Activated CD4-positive, alpha-beta T cell treated with anti-CD3 and anti-CD28 coated beads for 1 hour (primary cell): ENCODE data around the gene PIGA.
"Not testable (repeated sequence)": the region's sequence is repeated elsewhere in the genome, so short reads cannot be mapped to it uniquely, and the experiment has no call there.

Experiments
- DNase-seq: peaks from one replicate; pipeline ENCODE4 v3.0.0-alpha.2; 2020

Gene PIGA

GRCh38 chrX:15319075-15319474 lies 16.2 kb downstream of the PIGA start:
- DNase-seq, result no peak

GRCh38 chrX:15315509-15315908 lies 19.8 kb downstream of the PIGA start, which contains the start of gene ASB11:
ASB11 (minus strand) TSS chrX:15315640; CDS start chrX:15315605, 35 bp downstream.
- no peak for DNase-seq

- DNase-seq, result no peak
These were observed 20.9 kb downstream of the PIGA start for GRCh38 chrX:15314472-15314871.

GRCh38 chrX:15311119-15311518 lies 24.2 kb downstream of the PIGA start:
- no peak for DNase-seq

- DNase-seq, result no peak
These were observed 25.2 kb downstream of the PIGA start for GRCh38 chrX:15310117-15310516.

- DNase-seq, result not testable (repeated sequence)
These were observed 29.4 kb downstream of the PIGA start for GRCh38 chrX:15305899-15306298.

GRCh38 chrX:15301924-15302323 lies 33.4 kb downstream of the PIGA start:
- no peak for DNase-seq

- DNase-seq, result no peak
These were observed 35.1 kb downstream of the PIGA start for GRCh38 chrX:15299941-15300851.

GRCh38 chrX:15298780-15299179 lies 36.5 kb downstream of the PIGA start:
- no peak for DNase-seq

GRCh38 chrX:15298201-15298600 lies 37.1 kb downstream of the PIGA start:
- DNase-seq, result no peak

GRCh38 chrX:15293451-15293850 lies 41.9 kb downstream of the PIGA start:
- DNase-seq, result no peak

GRCh38 chrX:15292861-15293260 lies 42.5 kb downstream of the PIGA start:
- no peak for DNase-seq

GRCh38 chrX:15277604-15278003 lies 57.7 kb downstream of the PIGA start:
- DNase-seq, result no peak

GRCh38 chrX:15274946-15275345 lies 60.4 kb downstream of the PIGA start:
- DNase-seq, result no peak

GRCh38 chrX:15273275-15273674 lies 62.0 kb downstream of the PIGA start:
- DNase-seq, result not testable (repeated sequence)

GRCh38 chrX:15271757-15272156 lies 63.6 kb downstream of the PIGA start:
- DNase-seq, result no peak

- no peak for DNase-seq
These were observed 65.5 kb downstream of the PIGA start, which contains the start of gene ASB9 for GRCh38 chrX:15269618-15270521. ASB9 (minus strand) TSS chrX:15270083; CDS start chrX:15269874, 209 bp downstream.
